Measurements from ENCODE around the gene ATP6AP1. TPM values are rescaled to one million over a fixed set of nuclear protein-coding genes. Genes with fewer than 3 reads are reported as not detected.

Gene ATP6AP1
- total and polyA plus RNA-seq, 9 of the 15 experiments (the other 6 are each of a cell fraction or from before 2014, with no cell fraction given) = 8.3 to 90.5 (median 52.9) TPM

- TF ChIP-seq PHTF2 (CRISPR knock-in tag; IDR thresholded peaks at IDR 0.05) (no peak), SRSF9 (IDR thresholded peaks at IDR 0.05; ENCODE audit: borderline replicate concordance, low read depth, low read length) (no peak), MTA1 (IDR thresholded peaks at IDR 0.05; ENCODE audit: borderline replicate concordance) (no peak), HMG20A (CRISPR knock-in tag; conservative IDR thresholded peaks at IDR 0.05) (no peak), MTA3 (IDR thresholded peaks at IDR 0.05; ENCODE audit: borderline replicate concordance) (no peak), SUPT5H (IDR thresholded peaks at IDR 0.05) (peak; percentile 74), PURB (CRISPR knock-in tag; IDR thresholded peaks at IDR 0.05; ENCODE audit: low read depth) (no peak), EP300 (IDR thresholded peaks at IDR 0.05; ENCODE audit: low read length) (peak; percentile 7; the same call in 1 of the 2 replicates), GTF2F1 (IDR thresholded peaks at IDR 0.05; ENCODE audit: low read depth, low read length) (no peak; the same call in 1 of the 2 replicates), TBP (optimal IDR thresholded peaks at IDR 0.05; ENCODE audit: low read depth, low read length) (peak; percentile 57), NELFE (IDR thresholded peaks at IDR 0.05; ENCODE audit: insufficient read depth, insufficient read length) (no peak), ZNF408 (CRISPR knock-in tag; IDR thresholded peaks at IDR 0.05; ENCODE audit: low read depth) (no peak), ZBTB43 (CRISPR knock-in tag; IDR thresholded peaks at IDR 0.05) (no peak), RAD21 (CRISPR knock-in tag; conservative IDR thresholded peaks at IDR 0.05 in 1 of 2, IDR thresholded peaks at IDR 0.05 in 1 of 2) (no peak)
- TF ChIP-seq, protein P1, sequence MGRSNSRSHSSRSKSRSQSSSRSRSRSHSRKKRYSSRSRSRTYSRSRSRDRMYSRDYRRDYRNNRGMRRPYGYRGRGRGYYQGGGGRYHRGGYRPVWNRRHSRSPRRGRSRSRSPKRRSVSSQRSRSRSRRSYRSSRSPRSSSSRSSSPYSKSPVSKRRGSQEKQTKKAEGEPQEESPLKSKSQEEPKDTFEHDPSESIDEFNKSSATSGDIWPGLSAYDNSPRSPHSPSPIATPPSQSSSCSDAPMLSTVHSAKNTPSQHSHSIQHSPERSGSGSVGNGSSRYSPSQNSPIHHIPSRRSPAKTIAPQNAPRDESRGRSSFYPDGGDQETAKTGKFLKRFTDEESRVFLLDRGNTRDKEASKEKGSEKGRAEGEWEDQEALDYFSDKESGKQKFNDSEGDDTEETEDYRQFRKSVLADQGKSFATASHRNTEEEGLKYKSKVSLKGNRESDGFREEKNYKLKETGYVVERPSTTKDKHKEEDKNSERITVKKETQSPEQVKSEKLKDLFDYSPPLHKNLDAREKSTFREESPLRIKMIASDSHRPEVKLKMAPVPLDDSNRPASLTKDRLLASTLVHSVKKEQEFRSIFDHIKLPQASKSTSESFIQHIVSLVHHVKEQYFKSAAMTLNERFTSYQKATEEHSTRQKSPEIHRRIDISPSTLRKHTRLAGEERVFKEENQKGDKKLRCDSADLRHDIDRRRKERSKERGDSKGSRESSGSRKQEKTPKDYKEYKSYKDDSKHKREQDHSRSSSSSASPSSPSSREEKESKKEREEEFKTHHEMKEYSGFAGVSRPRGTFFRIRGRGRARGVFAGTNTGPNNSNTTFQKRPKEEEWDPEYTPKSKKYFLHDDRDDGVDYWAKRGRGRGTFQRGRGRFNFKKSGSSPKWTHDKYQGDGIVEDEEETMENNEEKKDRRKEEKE (IDR thresholded peaks at IDR 0.05; ENCODE audit: borderline replicate concordance in 1 of 2, control insufficient read depth in 1 of 2, low read depth in 2 of 2, low read length in 1 of 2) = 0 out of 4 replicates have a peak, but pooled peaks of 1 of the 2 experiments have one; percentile 75
- TF ChIP-seq, protein P2, sequence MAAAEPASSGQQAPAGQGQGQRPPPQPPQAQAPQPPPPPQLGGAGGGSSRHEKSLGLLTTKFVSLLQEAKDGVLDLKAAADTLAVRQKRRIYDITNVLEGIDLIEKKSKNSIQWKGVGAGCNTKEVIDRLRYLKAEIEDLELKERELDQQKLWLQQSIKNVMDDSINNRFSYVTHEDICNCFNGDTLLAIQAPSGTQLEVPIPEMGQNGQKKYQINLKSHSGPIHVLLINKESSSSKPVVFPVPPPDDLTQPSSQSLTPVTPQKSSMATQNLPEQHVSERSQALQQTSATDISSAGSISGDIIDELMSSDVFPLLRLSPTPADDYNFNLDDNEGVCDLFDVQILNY (CRISPR knock-in tag; IDR thresholded peaks at IDR 0.05) = peak; percentile 69; the same call in 1 of the 2 replicates
- TF ChIP-seq, protein P3, sequence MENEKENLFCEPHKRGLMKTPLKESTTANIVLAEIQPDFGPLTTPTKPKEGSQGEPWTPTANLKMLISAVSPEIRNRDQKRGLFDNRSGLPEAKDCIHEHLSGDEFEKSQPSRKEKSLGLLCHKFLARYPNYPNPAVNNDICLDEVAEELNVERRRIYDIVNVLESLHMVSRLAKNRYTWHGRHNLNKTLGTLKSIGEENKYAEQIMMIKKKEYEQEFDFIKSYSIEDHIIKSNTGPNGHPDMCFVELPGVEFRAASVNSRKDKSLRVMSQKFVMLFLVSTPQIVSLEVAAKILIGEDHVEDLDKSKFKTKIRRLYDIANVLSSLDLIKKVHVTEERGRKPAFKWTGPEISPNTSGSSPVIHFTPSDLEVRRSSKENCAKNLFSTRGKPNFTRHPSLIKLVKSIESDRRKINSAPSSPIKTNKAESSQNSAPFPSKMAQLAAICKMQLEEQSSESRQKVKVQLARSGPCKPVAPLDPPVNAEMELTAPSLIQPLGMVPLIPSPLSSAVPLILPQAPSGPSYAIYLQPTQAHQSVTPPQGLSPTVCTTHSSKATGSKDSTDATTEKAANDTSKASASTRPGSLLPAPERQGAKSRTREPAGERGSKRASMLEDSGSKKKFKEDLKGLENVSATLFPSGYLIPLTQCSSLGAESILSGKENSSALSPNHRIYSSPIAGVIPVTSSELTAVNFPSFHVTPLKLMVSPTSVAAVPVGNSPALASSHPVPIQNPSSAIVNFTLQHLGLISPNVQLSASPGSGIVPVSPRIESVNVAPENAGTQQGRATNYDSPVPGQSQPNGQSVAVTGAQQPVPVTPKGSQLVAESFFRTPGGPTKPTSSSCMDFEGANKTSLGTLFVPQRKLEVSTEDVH (IDR thresholded peaks at IDR 0.05; ENCODE audit: low read depth, partially characterized antibody) = peak; percentile 99
Observed at GRCh38 chrX:154478728-154479622, 50.5 kb downstream of the ATP6AP1 start, which contains the start of gene LAGE3 (continued).

Data from K562 (cell line).